ENCODE measurements around the gene SLC50A1. TPM values are rescaled to one million over a fixed set of nuclear protein-coding genes. Genes with fewer than 3 reads are reported as not detected.

Gene SLC50A1
- total and polyA plus RNA-seq, 2 of the 8 experiments (the other 6 are each of a cell fraction or from before 2014, with no cell fraction given) = 36.5 to 90.8 TPM

DNA sequence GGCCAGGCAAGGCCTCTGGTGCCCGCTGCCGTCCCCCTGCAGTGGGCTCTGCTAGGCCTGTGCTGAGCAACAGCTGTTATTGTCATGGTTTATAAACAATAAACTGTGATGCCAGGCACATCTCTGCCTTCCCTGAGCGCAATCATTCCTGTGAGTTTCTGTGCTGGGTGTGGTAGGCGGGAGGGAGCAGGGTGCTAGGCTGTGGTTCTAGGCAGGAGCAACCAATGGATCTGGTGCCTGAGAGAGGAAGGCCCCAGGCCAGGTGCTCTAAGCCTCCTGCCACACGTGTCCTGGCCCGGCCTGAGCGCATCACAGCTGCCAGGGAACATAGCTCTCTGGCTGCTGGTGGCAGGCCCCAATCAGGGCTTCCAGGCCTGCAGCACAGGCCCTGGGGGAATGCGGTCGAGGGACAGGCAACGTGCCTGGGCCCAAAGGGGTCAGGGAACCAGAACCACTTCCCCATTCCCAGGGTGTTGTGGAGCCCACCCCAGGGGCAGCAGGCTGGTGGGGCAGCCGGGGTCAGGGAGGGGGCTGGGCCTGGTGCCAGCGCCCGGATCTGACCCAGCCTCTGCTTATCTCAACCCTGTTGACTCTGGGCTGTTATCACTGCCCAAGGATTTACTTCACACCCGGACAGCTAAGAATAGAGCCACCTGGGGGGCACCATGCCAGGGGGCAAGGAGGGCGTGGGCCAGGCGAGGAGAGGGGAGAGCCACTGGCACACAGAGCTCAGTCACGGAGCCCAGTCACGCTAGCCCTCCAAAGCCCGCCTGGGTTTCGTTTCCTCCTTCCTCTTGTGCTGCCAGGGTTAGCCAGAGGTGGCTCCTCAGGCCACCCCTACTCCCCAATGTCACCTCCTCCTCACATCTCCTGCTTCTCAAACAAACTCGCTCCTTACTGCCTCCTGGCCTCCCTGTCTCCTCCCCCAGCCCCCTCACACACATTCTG lies 49.5 kb downstream of the SLC50A1 start:
- no peak for DNase-seq (ENCODE audit: low read depth in 1 of 2, low spot score in 2 of 2)
- H3K23me2 ChIP-seq (ENCODE audit: low read depth, low read length) = no peaks in the 10 kb centered on the region; the same call in 1 of the 2 replicates
- H2BK120ac ChIP-seq (replicated peaks; ENCODE audit: low read depth, low read length) = no peak overlapping the region
- WGBS, 2 experiments (ENCODE audit: extremely low coverage in 1 of 2, insufficient coverage in 1 of 2, insufficient read length in 1 of 2, insufficient replicate concordance in 2 of 2, low coverage in 1 of 2, low lambda C conversion rate in 2 of 2, missing lambda C conversion rate in 1 of 2) = 80% methylated on average over 21 of the region's 21 CpGs; no CpG with 5 or more reads in 1 of the 2 experiments
- no peak overlapping the region for H2BK15ac ChIP-seq (ENCODE audit: low read length)
- no peak overlapping the region for H3K9ac ChIP-seq (replicated peaks in 1 of 4; ENCODE audit: extremely low read depth in 1 of 4, low read depth in 3 of 4, low read length in 3 of 4)
- no peak for FAIRE-seq
- H2AFZ ChIP-seq (ENCODE audit: low read length) = no peak overlapping the region
- H4K8ac ChIP-seq (ENCODE audit: extremely low read depth, insufficient read depth, low read length) = no peak overlapping the region; the same call in 1 of the 2 replicates
- H3K14ac ChIP-seq (ENCODE audit: insufficient read length) = no peak overlapping the region
- peaks cover 4 to 20% (median 11%) of the 10 kb centered on the region in 4 experiments for H3K4me1 ChIP-seq (replicated peaks in 1 of 4; ENCODE audit: control insufficient read depth in 3 of 4, insufficient read depth in 4 of 4, low read length in 3 of 4)
- H3K4me2 ChIP-seq (ENCODE audit: insufficient read depth in 1 of 2, low read depth in 2 of 2, low read length in 2 of 2) = 0 out of 4 replicates have a peak overlapping the region, but pooled peaks of 1 of the 2 experiments have one; percentile 54
- ChIA-PET POLR2A (ENCODE audit: partially characterized antibody) (interaction anchor here (1.0 to 20.5 kb wide), 7 partner anchors 7 to 122 kb away, joined by 3 to 512 read pairs (median 3); partner anchors contain the start of genes KRTCAP2, MTX1, THBS3 and TRIM46), CTCF (ENCODE audit: partially characterized antibody) (interaction anchor here (0.9 to 6.1 kb wide), 8 partner anchors 8 to 65 kb away, joined by 3 to 38 read pairs (median 5); partner anchors contain the start of gene KRTCAP2)
- H2BK5ac ChIP-seq (ENCODE audit: low read depth, low read length) = peak overlapping the region; percentile 60
- H3K4me3 ChIP-seq (ENCODE audit: extremely low read depth in 1 of 4, insufficient read depth in 2 of 4, low read depth in 3 of 4, low read length in 4 of 4) = no peak overlapping the region
- no peak overlapping the region for H3K23ac ChIP-seq (ENCODE audit: insufficient read length)
- no peaks in the 10 kb centered on the region for H3K79me2 ChIP-seq (ENCODE audit: control insufficient read depth in 1 of 2, insufficient read depth in 2 of 2, low read length in 2 of 2)
- H3K27me3 ChIP-seq (replicated peaks in 1 of 4; ENCODE audit: control insufficient read depth in 3 of 4, extremely low read depth in 1 of 4, insufficient read depth in 3 of 4, low read length in 3 of 4) = no peaks in the 10 kb centered on the region
- 0 out of 2 replicates have a peak overlapping the region, but pooled peaks have one; percentile 24 for H2AK5ac ChIP-seq (ENCODE audit: low read depth, low read length)
- H3K79me1 ChIP-seq (ENCODE audit: low read depth, low read length) = no peaks in the 10 kb centered on the region
- H4K20me1 ChIP-seq (replicated peaks in 1 of 2; ENCODE audit: control insufficient read depth in 1 of 2, insufficient read depth in 2 of 2, low read length in 2 of 2) = no peaks in the 10 kb centered on the region
- H2BK12ac ChIP-seq (ENCODE audit: low read depth, low read length) = no peak overlapping the region
- H3K9me3 ChIP-seq (ENCODE audit: insufficient read depth in 2 of 2, low read depth in 1 of 2, low read length in 1 of 2) = no peaks in the 10 kb centered on the region
- H2BK20ac ChIP-seq (ENCODE audit: low read length) = no peak overlapping the region
- TF ChIP-seq, protein P1, sequence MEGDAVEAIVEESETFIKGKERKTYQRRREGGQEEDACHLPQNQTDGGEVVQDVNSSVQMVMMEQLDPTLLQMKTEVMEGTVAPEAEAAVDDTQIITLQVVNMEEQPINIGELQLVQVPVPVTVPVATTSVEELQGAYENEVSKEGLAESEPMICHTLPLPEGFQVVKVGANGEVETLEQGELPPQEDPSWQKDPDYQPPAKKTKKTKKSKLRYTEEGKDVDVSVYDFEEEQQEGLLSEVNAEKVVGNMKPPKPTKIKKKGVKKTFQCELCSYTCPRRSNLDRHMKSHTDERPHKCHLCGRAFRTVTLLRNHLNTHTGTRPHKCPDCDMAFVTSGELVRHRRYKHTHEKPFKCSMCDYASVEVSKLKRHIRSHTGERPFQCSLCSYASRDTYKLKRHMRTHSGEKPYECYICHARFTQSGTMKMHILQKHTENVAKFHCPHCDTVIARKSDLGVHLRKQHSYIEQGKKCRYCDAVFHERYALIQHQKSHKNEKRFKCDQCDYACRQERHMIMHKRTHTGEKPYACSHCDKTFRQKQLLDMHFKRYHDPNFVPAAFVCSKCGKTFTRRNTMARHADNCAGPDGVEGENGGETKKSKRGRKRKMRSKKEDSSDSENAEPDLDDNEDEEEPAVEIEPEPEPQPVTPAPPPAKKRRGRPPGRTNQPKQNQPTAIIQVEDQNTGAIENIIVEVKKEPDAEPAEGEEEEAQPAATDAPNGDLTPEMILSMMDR (IDR thresholded peaks at IDR 0.05; ENCODE audit: control extremely low read depth in 1 of 3, insufficient read depth in 1 of 3, low read depth in 1 of 3, low read length in 3 of 3) = peak in 1 of 3 experiments; percentile 27; a peak in 1 of 4 replicates
- TF ChIP-seq KDM4A (IDR thresholded peaks at IDR 0.05; ENCODE audit: low read depth, low read length, severe bottlenecking) = no peak
- H4K91ac ChIP-seq (replicated peaks; ENCODE audit: insufficient read length, low read length) = peak overlapping the region; percentile 5
- H3K36me3 ChIP-seq (ENCODE audit: control insufficient read depth in 2 of 4, insufficient read depth in 4 of 4, low read length in 3 of 4) = peaks cover 0 to 15% (median 7%) of the 10 kb centered on the region in 4 experiments; a peak in 6 of 8 replicates
- H3K18ac ChIP-seq (ENCODE audit: extremely low read depth, low read length) = no peak overlapping the region; the same call in 1 of the 2 replicates
- H3K4ac ChIP-seq (replicated peaks; ENCODE audit: insufficient read length, low read depth, low read length) = no peak overlapping the region
- no peak overlapping the region for H4K5ac ChIP-seq (ENCODE audit: insufficient read length, low read depth, low read length)
- no peak overlapping the region for H3K56ac ChIP-seq (replicated peaks; ENCODE audit: insufficient read length, low read depth, low read length)
- no peak overlapping the region for H3K27ac ChIP-seq (ENCODE audit: low read depth, low read length)
